ENCODE results near the gene NRG2.

The NRG2 gene

GRCh38 chr5:139850423-139851016, 192.6 kb downstream of the NRG2 start:
- no peak overlapping the region for H3K4me3 ChIP-seq (ENCODE audit: low read depth, low read length)
- TF ChIP-seq CTCF (IDR thresholded peaks at IDR 0.05; ENCODE audit: low read depth, low read length): no peak

- no peak for TF ChIP-seq CTCF (IDR thresholded peaks at IDR 0.05; ENCODE audit: low read depth, low read length)
- H3K4me3 ChIP-seq (ENCODE audit: low read depth, low read length): no peak overlapping the region
These were observed 193.2 kb downstream of the NRG2 start for GRCh38 chr5:139849942-139850341.

GRCh38 chr5:139849501-139849900, 193.6 kb downstream of the NRG2 start:
- no peak overlapping the region for H3K4me3 ChIP-seq (ENCODE audit: low read depth, low read length)
- TF ChIP-seq CTCF (IDR thresholded peaks at IDR 0.05; ENCODE audit: low read depth, low read length): no peak

- H3K4me3 ChIP-seq (ENCODE audit: low read depth, low read length): 0 out of 2 replicates have a peak overlapping the region, but pooled peaks have one; percentile 8
- no peak for TF ChIP-seq CTCF (IDR thresholded peaks at IDR 0.05; ENCODE audit: low read depth, low read length)
These were observed 194.5 kb downstream of the NRG2 start for GRCh38 chr5:139848508-139849100.

GRCh38 chr5:139847790-139848507, 195.2 kb downstream of the NRG2 start:
- no peak for TF ChIP-seq CTCF (IDR thresholded peaks at IDR 0.05; ENCODE audit: low read depth, low read length)
- peak overlapping the region; percentile 8; the same call in 1 of the 2 replicates for H3K4me3 ChIP-seq (ENCODE audit: low read depth, low read length)

- H3K4me3 ChIP-seq (ENCODE audit: low read depth, low read length): no peak overlapping the region
- TF ChIP-seq CTCF (IDR thresholded peaks at IDR 0.05; ENCODE audit: low read depth, low read length): no peak
These were observed 196.0 kb downstream of the NRG2 start for GRCh38 chr5:139847091-139847490.
